HEK293T (cell line): ENCODE measurements around the gene TAS1R1.

Experiments
- CTCF ChIA-PET: fragments of 350-600 bp; formaldehyde crosslinking; extraction: SDS; loops from one replicate; lab custom pipeline; 2021; ENCODE audit warnings: antibody characterized with exemption, inconsistent platforms; lab: Yijun Ruan, JAX
- POLR2A ChIA-PET: fragments of 350-600 bp; formaldehyde crosslinking; extraction: SDS; loops from one replicate; lab custom pipeline; 2020; ENCODE audit warnings: antibody characterized with exemption, inconsistent platforms; lab: Yijun Ruan, JAX
- DNase-seq: peaks from one replicate; pipeline ENCODE4 v3.0.0; 2012; ENCODE audit warnings: mixed read lengths; ENCODE audit errors: extremely low spot score
- ARNT ChIP-seq: fragments of 450-650 bp; IDR thresholded peaks from 2 replicates; pipeline ENCODE4 v1.6.1; 2017; ENCODE audit warnings: mild to moderate bottlenecking
- BHLHE40 ChIP-seq: fragments of 450-650 bp; IDR thresholded peaks from 2 replicates; pipeline ENCODE4 v1.6.1; 2016; ENCODE audit warnings: mild to moderate bottlenecking, moderate library complexity, borderline replicate concordance
- CTBP1 ChIP-seq: fragments of 450-650 bp; IDR thresholded peaks from 2 replicates; pipeline ENCODE4 v1.6.1; 2016; ENCODE audit warnings: borderline replicate concordance
- ELF4 ChIP-seq: fragments of 450-650 bp; IDR thresholded peaks from 2 replicates; pipeline ENCODE4 v1.6.1; 2017; ENCODE audit warnings: antibody characterized with exemption
- FOXA1 ChIP-seq: fragments of 450-650 bp; IDR thresholded peaks from 2 replicates; pipeline ENCODE4 v1.6.1; 2016; ENCODE audit warnings: mild to moderate bottlenecking
- FOXK2 ChIP-seq: fragments of 450-650 bp; IDR thresholded peaks from 2 replicates; pipeline ENCODE4 v1.6.1; 2016; ENCODE audit warnings: mild to moderate bottlenecking
- FOXM1 ChIP-seq: fragments of 450-650 bp; IDR thresholded peaks from 2 replicates; pipeline ENCODE4 v1.6.1; 2017; ENCODE audit warnings: mild to moderate bottlenecking, borderline replicate concordance
- HDGF ChIP-seq: fragments of 450-650 bp; IDR thresholded peaks from 2 replicates; pipeline ENCODE4 v1.6.1; 2017; ENCODE audit warnings: antibody characterized with exemption, borderline replicate concordance
- L3MBTL2 ChIP-seq: fragments of 450-650 bp; conservative IDR thresholded peaks from 2 replicates; pipeline ENCODE4 v1.6.1; 2016; ENCODE audit warnings: mild to moderate bottlenecking
- LEF1 ChIP-seq: fragments of 450-650 bp; IDR thresholded peaks from 2 replicates; pipeline ENCODE4 v1.6.1; 2017; ENCODE audit warnings: mild to moderate bottlenecking, borderline replicate concordance
- NFRKB ChIP-seq: fragments of 450-650 bp; IDR thresholded peaks from 2 replicates; pipeline ENCODE4 v1.6.1; 2016; ENCODE audit warnings: mild to moderate bottlenecking, moderate library complexity
- PKNOX1 ChIP-seq: fragments of 450-650 bp; IDR thresholded peaks from 2 replicates; pipeline ENCODE4 v1.6.1; 2016
- SP1 ChIP-seq: fragments of 450-650 bp; IDR thresholded peaks from 2 replicates; pipeline ENCODE4 v1.6.1; 2017
- SUZ12 ChIP-seq: fragments of 450-650 bp; IDR thresholded peaks from 2 replicates; pipeline ENCODE4 v1.6.1; 2016; ENCODE audit warnings: mild to moderate bottlenecking
- TARDBP ChIP-seq: fragments of 450-650 bp; IDR thresholded peaks from 2 replicates; pipeline ENCODE4 v1.6.1; 2016
- ZNF384 ChIP-seq: fragments of 450-650 bp; IDR thresholded peaks from 2 replicates; pipeline ENCODE4 v1.6.1; 2016

Gene TAS1R1

DNA sequence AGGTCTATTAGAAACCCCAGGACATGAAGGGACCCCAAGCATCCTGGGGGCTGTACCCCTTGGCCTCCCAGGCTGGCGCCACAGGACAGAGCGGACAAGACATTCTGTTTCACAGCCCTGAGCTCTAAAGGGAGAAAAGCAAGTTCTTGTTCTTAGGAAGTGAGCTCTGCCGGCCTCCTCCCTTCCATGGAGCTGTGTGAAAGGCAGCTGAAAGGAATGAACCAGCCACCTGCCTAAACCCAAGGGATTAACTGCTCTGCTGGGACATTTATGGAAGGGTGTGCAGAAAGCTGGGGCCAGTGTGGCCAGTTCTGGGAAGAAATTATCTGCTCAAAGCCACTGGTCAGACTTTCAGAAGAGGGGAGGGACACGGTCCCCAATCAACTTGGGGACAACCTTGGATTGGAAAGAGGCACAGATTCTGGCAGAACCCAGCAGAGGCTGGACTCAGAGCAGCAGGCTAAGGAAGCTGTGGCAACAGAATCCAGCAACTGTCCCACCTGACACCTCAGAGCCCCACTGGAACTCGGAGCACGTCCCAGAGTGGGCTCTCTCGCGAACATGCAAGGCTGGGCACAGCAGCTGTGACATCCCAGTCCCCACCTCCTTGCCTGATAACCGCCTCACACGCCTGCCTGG is 45.4 kb downstream of the TAS1R1 start:
- ChIA-PET CTCF (interaction anchor here (0.6 kb wide), 2 partner anchors 46 to 177 kb away, joined by 3 read pairs; no protein-coding TSS in a partner anchor), POLR2A (interaction anchor here (0.8 to 6.1 kb wide), 5 partner anchors 11 to 47 kb away, joined by 3 to 55 read pairs (median 4); partner anchors contain the start of genes NOL9, TAS1R1 and ZBTB48)
- no peak for TF ChIP-seq L3MBTL2
- no peak for TF ChIP-seq ARNT
- TF ChIP-seq FOXA1 = no peak
- no peak for TF ChIP-seq SP1
- no peak for TF ChIP-seq BHLHE40
- no peak for TF ChIP-seq CTBP1
- no peak for TF ChIP-seq ZNF384
- DNase-seq = no peak

DNA sequence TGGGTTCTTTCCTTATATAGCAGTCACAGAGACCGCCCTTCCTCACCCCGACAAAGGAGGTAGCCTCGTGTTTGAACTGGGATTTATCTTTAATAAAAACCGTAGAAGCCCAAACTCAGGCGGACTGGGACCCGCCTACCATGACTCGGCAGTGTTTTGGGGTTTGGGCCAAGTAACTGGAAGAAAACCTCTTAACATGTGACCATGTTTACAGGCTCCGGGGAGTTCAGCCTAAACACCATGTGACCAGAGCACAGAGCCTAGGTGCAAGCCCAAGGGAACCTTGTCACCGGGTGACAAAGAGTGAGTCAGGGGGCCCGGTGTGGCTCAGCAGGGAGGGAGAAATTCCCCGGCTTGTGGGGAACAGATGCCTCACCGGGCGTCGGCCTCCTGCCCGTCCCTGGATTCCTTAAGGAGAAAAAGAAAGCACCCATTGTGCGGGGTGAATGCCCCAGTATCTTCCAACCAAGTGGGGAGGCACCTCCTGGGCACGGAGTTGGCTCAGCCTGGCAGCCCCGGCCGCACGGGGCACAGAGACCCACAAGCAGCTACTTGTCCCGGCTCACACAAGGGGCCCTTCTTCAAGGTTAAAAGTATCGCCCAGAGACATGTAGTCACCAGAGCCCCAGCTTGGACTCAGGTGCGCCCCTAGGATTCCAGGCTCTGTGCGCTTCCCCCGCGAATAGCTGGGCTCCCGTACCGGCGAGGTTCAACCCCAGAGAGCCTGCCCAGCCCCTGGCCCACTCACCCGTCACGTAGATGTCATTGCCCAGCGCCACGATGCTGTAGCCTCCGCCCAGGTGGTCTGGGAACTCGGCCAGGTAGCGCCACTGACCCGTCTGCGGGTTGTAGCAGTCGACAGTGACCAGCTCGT is 46.2 kb downstream of the TAS1R1 start:
- POLR2A ChIA-PET = interaction anchor here (0.8 to 6.1 kb wide), 11 partner anchors 11 to 183 kb away, joined by 3 to 55 read pairs (median 4); partner anchors contain the start of genes NOL9, PHF13, TAS1R1 and ZBTB48
- no peak for DNase-seq
- TF ChIP-seq BHLHE40 (no peak), LEF1 (no peak), ELF4 (no peak), SP1 (no peak), SUZ12 (no peak), FOXA1 (no peak), L3MBTL2 (no peak), FOXM1 (no peak), ARNT (no peak), PKNOX1 (no peak), FOXK2 (no peak), NFRKB (no peak), CTBP1 (no peak), ZNF384 (no peak), HDGF (no peak), TARDBP (no peak)
- CTCF ChIA-PET = interaction anchor here (1.3 kb wide), 1 partner anchor 47 kb away, joined by 3 read pairs; the partner anchor contains the start of gene NOL9

GRCh38 chr1:6601923-6602668 is 47.0 kb downstream of the TAS1R1 start:
- DNase-seq = no peak
- ChIA-PET POLR2A (interaction anchor here (0.9 to 6.1 kb wide), 10 partner anchors 10 to 184 kb away, joined by 3 to 55 read pairs (median 6); partner anchors contain the start of genes NOL9, PHF13, TAS1R1 and ZBTB48), CTCF (interaction anchor here (1.3 kb wide), 1 partner anchor 48 kb away, joined by 3 read pairs; the partner anchor contains the start of gene NOL9)

GRCh38 chr1:6602669-6603237 is 47.6 kb downstream of the TAS1R1 start, which contains the start of gene KLHL21:
KLHL21 (minus strand) TSS chr1:6602869; CDS start chr1:6602817, 52 bp downstream.
- POLR2A ChIA-PET = interaction anchor here (0.7 to 6.1 kb wide), 11 partner anchors 9 to 95 kb away, joined by 3 to 55 read pairs (median 5); partner anchors contain the start of genes NOL9, PHF13, TAS1R1 and ZBTB48
- TF ChIP-seq HDGF (no peak), FOXM1 (peak; percentile 43; the same call in 1 of the 2 replicates)
- CTCF ChIA-PET = interaction anchor here (1.3 kb wide), 1 partner anchor 48 kb away, joined by 3 read pairs; the partner anchor contains the start of gene NOL9
- peak; percentile 81 for DNase-seq

More at GRCh38 chr1:6601923-6602668, 47.0 kb downstream of the TAS1R1 start:
- TF ChIP-seq HDGF (no peak), L3MBTL2 (peak; percentile 77)

DNA sequence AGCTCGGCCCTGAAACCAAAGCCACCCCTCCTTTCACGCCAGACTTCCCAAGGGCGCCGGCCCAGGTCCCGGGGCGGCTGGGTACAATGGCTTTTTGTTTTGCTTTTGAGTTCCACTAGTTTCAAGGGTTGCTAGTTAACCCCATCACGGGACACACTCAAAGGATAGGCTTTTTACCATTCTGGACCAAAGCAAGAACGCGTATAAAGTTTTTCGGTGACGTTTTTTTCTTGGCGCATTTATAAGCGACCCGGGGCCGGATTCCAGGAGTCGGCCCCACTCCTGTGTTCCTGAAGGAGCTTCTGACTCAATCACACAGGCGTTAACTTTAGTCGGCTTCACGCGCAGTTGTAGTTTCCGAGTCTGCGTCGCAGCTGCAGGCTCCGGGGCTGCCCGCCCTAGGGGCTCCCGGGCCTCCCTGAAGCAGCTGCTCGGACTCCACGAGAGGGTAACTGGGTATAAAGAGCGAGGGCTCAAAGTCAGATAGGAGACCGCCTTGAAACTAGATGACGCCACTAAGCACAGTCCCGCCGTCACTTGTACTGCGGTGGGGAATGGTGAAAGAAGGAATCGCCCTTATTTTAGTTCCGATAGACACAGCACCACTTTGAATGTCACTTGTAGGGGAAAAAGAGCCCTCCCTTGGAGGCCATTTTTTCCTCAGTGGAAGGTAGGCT is 48.3 kb downstream of the TAS1R1 start:
- DNase-seq = no peak
- TF ChIP-seq HDGF (no peak), NFRKB (no peak), SUZ12 (no peak), PKNOX1 (no peak), ZNF384 (no peak), L3MBTL2 (no peak), ARNT (no peak), FOXM1 (no peak), LEF1 (no peak), FOXA1 (no peak), BHLHE40 (no peak), FOXK2 (no peak), SP1 (no peak), ELF4 (no peak), CTBP1 (no peak), TARDBP (no peak)
- POLR2A ChIA-PET = interaction anchor here (0.7 to 6.1 kb wide), 10 partner anchors 9 to 96 kb away, joined by 3 to 55 read pairs (median 5); partner anchors contain the start of genes NOL9, PHF13, TAS1R1 and ZBTB48
- CTCF ChIA-PET = interaction anchor here (0.6 kb wide), 1 partner anchor 49 kb away, joined by 3 read pairs; the partner anchor contains the start of gene NOL9
